GM21367 (cell line): ENCODE measurements around the gene UQCRFS1.

Experiments
- ATAC-seq: cut with Tn5 transposase; IDR thresholded peaks from one replicate; pipeline ENCODE4 v1.9.1; 2021; ENCODE audit not compliant: unreplicated experiment

The UQCRFS1 gene

DNA sequence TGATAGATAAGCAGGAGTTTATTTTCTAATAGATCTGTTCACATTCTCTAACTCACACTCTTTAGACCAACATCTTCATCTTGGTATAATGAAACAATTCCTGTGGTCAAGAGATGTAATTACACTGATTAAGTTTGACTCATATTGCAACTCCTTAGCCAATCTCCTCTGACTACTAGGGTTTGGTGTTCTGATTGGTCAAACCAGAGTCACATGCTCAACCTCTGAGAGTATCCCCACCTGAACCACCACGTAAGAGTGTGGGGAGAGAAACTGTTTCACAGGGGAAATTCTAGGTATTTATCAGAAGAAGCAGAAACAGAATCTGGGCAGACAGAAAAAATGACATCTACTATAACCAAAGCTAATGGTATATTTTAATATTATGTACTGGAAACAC is 42.4 kb downstream of the UQCRFS1 start:
- ATAC-seq: no peak

GRCh38 chr19:29162694-29163093 is 50.3 kb downstream of the UQCRFS1 start:
- no peak for ATAC-seq

DNA sequence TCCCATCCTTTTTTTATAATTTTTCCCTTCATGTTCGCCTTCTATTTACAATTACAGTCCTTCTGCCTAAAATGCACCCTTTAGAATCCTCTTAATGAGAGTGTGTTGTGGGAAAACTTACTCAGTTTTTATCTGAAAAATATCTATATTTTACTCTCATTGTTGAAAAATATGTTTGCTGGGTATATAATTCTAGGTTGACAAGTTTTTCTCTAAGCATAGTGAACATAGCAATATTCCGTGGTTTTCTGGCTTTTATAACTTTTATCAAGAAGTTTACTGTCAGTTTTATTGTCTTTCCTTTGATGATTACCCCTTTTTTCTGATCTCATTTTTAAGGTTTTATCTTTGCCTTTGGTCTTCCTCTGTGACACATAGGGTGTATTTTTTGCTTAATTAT is 57.3 kb downstream of the UQCRFS1 start:
- no peak for ATAC-seq
